ENCODE results near the gene OR10H1.
"Not testable (repeated sequence)": the region's sequence is repeated elsewhere in the genome, so short reads cannot be mapped to it uniquely, and the experiment has no call there.

The OR10H1 gene

DNA sequence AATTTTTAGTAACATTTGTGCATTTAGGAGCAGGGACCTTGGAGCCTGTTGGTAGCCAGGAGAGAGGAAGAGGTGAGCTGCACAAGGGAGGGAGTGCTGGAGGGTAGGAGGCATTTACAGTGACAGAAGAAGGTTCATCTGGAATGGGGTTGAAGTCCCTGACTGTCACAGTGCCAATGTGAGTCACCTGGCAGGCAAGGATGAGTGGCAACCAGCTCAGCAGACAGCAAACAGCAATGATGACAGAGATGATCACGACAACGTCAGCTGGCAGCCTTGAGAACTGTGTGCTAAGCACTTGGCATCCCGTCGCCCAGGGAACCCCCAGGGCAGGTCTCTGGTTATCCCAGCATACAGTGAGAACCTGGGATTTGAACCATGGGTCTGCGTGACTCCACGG, 25.4 kb downstream of the OR10H1 start:
- no peaks in the 10 kb centered on the region for H3K9me3 ChIP-seq
- no peak overlapping the region for H3K4me3 ChIP-seq (ENCODE audit: low read depth in 1 of 2, low read length in 1 of 2)
- no peaks in the 10 kb centered on the region for H3K36me3 ChIP-seq
- TF ChIP-seq, protein P1, sequence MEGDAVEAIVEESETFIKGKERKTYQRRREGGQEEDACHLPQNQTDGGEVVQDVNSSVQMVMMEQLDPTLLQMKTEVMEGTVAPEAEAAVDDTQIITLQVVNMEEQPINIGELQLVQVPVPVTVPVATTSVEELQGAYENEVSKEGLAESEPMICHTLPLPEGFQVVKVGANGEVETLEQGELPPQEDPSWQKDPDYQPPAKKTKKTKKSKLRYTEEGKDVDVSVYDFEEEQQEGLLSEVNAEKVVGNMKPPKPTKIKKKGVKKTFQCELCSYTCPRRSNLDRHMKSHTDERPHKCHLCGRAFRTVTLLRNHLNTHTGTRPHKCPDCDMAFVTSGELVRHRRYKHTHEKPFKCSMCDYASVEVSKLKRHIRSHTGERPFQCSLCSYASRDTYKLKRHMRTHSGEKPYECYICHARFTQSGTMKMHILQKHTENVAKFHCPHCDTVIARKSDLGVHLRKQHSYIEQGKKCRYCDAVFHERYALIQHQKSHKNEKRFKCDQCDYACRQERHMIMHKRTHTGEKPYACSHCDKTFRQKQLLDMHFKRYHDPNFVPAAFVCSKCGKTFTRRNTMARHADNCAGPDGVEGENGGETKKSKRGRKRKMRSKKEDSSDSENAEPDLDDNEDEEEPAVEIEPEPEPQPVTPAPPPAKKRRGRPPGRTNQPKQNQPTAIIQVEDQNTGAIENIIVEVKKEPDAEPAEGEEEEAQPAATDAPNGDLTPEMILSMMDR (IDR thresholded peaks at IDR 0.05), result no peak
- no peak overlapping the region for H3K27ac ChIP-seq
- no peaks in the 10 kb centered on the region for H3K4me1 ChIP-seq (ENCODE audit: control insufficient read depth in 1 of 2, insufficient read depth in 1 of 2, low read depth in 1 of 2, low read length in 1 of 2)
- peaks cover 42% of the 10 kb centered on the region for H3K27me3 ChIP-seq

DNA sequence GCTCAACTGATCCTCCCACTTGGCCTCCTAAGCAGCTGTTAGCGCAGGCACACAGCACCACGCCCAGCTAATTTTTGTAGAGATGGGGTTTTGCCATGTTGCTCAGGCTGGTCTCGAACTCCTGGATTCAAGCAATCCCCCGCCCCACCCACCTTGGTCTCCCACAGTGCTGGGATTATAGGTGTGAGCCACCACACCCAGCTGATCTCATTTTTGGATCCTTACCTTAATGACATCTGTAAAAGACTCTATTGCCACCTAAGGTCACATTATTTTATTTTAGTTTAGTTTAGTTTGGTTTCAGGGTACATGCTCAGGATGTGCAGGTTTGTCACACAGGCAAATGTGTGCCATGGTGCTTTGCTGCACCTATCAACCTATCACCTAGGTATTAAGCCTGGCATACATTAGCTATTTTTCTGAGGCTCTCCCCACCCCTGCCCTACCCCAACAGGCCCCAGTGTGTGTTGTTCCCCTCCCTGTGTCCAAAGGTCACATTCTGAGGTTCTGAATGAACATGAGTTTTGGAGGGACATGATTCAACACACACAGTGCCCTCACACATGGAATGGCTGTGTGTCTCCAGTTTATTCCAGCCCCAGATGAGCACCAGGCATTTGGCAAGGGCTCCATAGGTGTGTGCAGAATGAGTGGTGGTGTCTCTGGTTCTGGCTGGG, 26.7 kb downstream of the OR10H1 start:
- TF ChIP-seq, protein P1 (IDR thresholded peaks at IDR 0.05), result no peak
- H3K27me3 ChIP-seq, result peaks cover 42% of the 10 kb centered on the region

GRCh38 chr19:15787611-15788155, 27.8 kb downstream of the OR10H1 start, which contains the start of gene OR10H5:
TSS of gene OR10H5 (plus strand) at chr19:15787661. CDS start at chr19:15794049, 6,388 bp downstream.
- Histone ChIP-seq H3K27ac (no peak within 1 kb of the TSS), H3K4me1 (ENCODE audit: control insufficient read depth in 1 of 2, insufficient read depth in 1 of 2, low read depth in 1 of 2, low read length in 1 of 2) (no peaks in the 10 kb centered on the region), H3K9me3 (no peaks in the 10 kb centered on the region), H3K4me3 (ENCODE audit: low read depth in 1 of 2, low read length in 1 of 2) (no peak within 1 kb of the TSS), H3K36me3 (no peaks in the 10 kb centered on the region), H3K27me3 (peaks cover 51% of the 10 kb centered on the region)
- TF ChIP-seq, protein P1 (IDR thresholded peaks at IDR 0.05), result no peak

More for the DNA sequence above, 26.7 kb downstream of the OR10H1 start:
- no peaks in the 10 kb centered on the region for H3K4me1 ChIP-seq (ENCODE audit: control insufficient read depth in 1 of 2, insufficient read depth in 1 of 2, low read depth in 1 of 2, low read length in 1 of 2)
- no peak overlapping the region for H3K4me3 ChIP-seq (ENCODE audit: low read depth in 1 of 2, low read length in 1 of 2)
- no peak overlapping the region for H3K27ac ChIP-seq
- H3K36me3 ChIP-seq, result no peaks in the 10 kb centered on the region
- no peaks in the 10 kb centered on the region for H3K9me3 ChIP-seq

- H3K27ac ChIP-seq; H3K4me3 ChIP-seq (ENCODE audit: low read depth in 1 of 2, low read length in 1 of 2); H3K4me1 ChIP-seq (ENCODE audit: control insufficient read depth in 1 of 2, insufficient read depth in 1 of 2, low read depth in 1 of 2, low read length in 1 of 2); H3K9me3 ChIP-seq; H3K36me3 ChIP-seq: not testable (repeated sequence)
- H3K27me3 ChIP-seq, result peaks cover 27% of the 10 kb centered on the region
Measured at GRCh38 chr19:15782896-15783295, 32.6 kb downstream of the OR10H1 start.

DNA sequence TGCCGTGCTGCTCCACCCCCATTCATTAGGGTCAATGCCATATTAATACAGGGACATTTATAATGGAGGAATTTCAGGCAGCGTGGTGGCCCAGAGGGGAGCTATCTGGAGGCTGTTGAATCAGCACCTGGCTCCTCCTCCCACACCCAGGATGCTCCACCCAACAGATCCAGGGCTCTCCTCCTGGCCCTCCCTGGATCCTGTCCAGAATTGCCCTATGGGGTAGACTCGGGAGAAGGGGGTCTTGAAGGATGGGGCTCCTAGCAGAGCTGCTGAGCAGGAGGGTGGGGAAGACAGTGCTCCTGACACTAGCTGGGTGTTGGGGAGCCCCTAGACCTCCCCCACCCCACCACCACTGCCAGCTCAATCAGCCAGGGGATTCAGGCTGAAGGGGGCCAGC, 33.3 kb downstream of the OR10H1 start:
- no peak overlapping the region for H3K4me3 ChIP-seq (ENCODE audit: low read depth in 1 of 2, low read length in 1 of 2)
- no peaks in the 10 kb centered on the region for H3K9me3 ChIP-seq
- H3K27me3 ChIP-seq, result peaks cover 27% of the 10 kb centered on the region
- no peaks in the 10 kb centered on the region for H3K4me1 ChIP-seq (ENCODE audit: control insufficient read depth in 1 of 2, insufficient read depth in 1 of 2, low read depth in 1 of 2, low read length in 1 of 2)
- TF ChIP-seq, protein P1 (IDR thresholded peaks at IDR 0.05), result no peak
- H3K36me3 ChIP-seq, result no peaks in the 10 kb centered on the region
- no peak overlapping the region for H3K27ac ChIP-seq

DNA sequence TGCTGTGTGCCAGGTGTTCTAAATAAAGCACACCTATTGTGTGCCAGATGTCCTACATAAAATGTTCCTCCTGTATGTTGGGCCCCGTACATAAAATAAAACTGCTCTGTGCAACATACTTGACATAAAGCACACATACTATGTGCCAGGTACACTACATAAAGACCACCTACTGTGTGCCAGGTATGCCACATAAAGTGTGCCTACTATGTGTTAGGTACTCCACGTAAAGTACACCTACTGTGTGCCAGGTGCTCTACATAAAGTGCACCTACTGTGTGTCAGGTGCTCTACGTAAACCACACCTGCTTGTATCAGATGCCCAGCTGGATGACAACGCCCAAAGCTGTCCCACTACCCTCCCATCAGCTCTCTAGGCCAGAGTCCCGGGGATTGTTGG, 33.8 kb downstream of the OR10H1 start:
- Histone ChIP-seq H3K27me3 (peaks cover 27% of the 10 kb centered on the region), H3K4me1 (ENCODE audit: control insufficient read depth in 1 of 2, insufficient read depth in 1 of 2, low read depth in 1 of 2, low read length in 1 of 2) (no peaks in the 10 kb centered on the region), H3K27ac (no peak overlapping the region), H3K4me3 (ENCODE audit: low read depth in 1 of 2, low read length in 1 of 2) (no peak overlapping the region), H3K9me3 (no peaks in the 10 kb centered on the region), H3K36me3 (no peaks in the 10 kb centered on the region)
- TF ChIP-seq, protein P1 (IDR thresholded peaks at IDR 0.05), result no peak

Measured in neutrophil (primary cell).